HG03097 (cell line): ENCODE results near the gene DZANK1.
"Not testable (repeated sequence)": the region's sequence is repeated elsewhere in the genome, so short reads cannot be mapped to it uniquely, and the experiment has no call there.

Source experiments
- ATAC-seq: cut with Tn5 transposase; IDR thresholded peaks from one replicate; pipeline ENCODE4 v1.9.1; 2021; ENCODE audit not compliant: unreplicated experiment, low FRiP score

Gene DZANK1

DNA sequence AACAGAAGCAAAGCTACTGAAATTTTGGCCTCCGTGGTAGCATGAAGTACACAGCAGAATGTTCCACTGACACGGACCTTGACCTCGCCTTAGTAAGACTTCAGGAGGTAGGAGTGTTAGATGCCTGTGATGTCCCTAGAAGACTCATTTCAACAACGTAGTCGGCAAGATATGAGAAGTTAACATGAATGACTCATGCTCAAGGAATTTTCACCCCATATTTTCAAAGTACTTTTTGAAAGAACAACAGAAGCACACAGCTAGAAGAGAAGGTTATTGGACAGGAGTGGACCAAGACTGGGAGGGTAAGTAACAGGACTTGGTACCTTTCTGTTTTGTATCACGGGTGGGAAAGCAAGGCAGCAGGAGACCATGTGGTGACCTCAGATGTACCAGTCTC lies 78.0 kb downstream of the DZANK1 start:
- ATAC-seq, result no peak

DNA sequence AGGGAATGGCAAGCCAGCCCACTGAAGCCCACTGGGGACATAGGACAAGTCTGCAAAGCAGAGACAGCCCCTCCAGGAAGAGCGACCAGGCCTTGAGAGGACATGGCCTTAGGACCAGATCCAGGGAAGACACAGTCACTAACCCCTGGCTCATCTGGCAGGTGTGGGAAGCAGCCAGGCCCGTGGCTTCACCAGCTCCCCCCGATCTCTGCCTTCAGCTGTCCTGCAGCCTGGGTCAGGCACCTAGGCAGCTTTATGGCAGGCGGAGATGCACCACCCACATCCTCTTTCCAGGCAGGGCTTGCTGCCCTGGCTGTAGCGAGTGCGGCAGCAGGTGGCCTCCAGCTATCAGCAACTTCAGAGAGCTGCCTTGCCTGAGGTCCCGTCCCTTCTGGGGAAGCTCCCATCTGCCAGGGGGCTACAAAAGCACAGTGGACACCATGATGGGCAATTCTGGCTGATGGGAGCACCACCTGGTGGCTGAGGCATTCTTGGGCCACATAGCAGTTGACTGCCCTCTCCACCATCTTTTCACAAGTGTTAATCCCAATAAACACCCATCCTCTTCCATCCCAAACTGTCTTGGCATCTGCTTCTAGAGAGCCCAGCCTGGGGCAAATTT lies 85.8 kb downstream of the DZANK1 start:
- no peak for ATAC-seq

DNA sequence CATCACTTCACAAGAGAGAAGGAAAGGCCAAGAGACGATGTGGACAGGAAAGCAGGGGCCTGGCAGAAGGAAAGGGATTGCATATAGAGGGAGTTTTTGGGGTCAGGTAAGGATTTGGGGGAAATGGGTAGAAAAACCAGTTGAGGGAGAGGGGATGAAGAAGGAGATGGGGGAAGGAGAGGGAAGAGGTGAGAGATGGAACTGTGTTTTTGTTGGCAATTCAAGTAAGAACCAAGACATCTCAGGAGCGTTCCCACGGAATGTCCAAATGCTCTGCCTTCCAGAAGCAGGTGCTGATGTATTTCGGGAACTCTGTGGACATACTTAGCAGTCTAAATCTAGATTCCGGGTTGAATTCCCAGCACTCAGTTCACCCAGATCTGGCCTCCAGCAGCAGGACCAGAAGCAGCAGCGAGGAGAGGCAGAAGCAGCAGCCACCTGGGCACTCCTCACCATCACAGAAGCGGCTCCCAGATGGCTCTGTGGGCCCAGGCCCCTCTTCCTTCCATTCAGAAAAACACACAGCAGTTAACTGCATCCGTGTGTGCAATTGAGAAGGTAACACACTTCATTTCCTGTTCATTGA lies 88.8 kb downstream of the DZANK1 start:
- ATAC-seq, result no peak

DNA sequence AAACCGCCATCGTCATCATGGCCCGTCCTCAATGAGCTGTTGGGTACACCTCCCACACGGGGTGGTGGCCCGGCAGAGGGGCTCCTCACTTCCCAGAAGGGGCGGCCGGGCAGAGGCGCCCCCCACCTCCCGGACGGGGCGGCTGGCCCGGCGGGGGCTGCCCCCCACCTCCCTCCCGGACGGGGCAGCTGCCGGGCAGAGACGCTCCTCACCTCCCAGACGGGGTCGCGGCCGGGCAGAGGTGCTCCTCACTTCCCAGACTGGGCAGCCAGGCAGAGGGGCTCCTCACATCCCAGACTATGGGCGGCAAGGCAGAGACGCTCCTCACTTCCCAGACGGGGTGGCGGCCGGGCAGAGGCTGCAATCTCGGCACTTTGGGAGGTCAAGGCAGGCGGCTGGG lies 91.3 kb downstream of the DZANK1 start:
- ATAC-seq, result not testable (repeated sequence)

DNA sequence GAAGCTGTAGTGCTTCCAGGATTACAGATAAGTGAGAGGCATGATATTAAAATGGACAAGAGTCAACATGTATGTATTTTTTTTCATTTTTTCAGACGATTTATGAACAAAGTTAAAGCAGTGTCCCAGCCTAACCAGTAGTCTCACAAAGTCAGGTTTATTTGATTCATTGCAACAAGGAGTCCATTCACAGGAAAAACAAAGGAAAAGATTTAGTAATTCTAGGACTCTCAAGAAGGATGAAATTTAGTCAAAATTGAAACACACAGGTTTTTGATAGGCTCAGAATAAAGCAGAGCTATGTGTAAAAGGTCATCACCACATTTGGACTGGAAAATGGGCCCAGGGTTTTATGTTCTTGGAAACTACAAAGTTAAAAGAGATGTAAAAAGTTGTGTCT lies 94.5 kb downstream of the DZANK1 start:
- ATAC-seq, result no peak

DNA sequence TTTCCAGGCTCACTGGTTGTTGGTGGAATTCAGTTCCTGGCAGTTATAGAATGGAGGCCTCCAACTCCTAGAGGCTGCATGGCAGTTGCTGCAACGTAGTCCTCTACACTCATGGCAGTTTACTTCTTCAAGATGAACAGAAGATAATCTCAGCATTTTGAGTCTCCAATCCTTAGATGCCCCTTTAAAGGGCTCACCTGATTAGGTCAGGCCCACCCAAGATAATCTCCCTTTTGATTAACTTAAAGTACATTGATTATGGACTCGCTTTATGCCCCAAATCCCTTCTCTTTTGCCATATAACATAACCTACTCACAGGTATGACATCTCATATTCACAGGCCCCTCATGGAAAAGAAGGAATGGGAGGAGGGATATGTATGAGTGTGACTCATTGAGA lies 102.1 kb downstream of the DZANK1 start:
- ATAC-seq, result no peak

DNA sequence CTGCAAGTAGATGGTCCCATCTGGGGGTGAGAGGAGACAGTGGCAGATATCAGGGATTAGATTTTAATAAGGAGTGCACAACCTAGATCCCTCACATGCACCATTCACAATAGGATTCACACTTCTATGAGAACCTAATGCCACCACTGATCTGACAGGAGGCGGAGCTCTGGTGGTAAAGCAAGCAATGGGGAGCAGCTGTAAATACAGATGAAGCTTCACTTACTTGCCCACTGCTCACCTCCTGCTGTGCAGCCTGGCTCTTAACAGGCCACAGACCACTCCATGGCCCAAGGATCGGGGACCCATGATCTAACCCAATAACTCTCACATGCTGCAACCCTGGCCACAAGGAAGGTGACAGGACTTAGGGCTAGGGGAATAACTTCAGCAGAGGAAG lies 103.1 kb downstream of the DZANK1 start:
- no peak for ATAC-seq

DNA sequence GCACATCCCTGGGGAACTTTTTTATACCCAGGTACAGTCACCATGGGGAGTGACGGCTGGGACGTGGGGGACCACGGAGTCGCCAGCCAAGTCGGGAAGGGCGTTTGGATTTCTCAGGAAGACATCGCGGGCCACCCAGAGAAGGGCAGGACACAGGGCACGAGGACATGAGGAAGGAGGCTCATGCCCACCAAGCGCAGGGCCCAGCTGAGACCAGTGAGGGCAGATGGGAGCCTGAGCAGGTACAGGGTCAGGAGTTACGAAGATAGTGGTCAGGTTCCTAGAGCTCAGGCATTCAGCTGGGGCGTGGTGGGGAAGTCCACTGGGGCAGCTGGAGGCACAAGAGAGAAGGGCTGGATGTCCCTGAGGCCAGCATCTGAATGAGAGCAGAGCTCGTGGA lies 103.9 kb downstream of the DZANK1 start:
- ATAC-seq, result no peak

DNA sequence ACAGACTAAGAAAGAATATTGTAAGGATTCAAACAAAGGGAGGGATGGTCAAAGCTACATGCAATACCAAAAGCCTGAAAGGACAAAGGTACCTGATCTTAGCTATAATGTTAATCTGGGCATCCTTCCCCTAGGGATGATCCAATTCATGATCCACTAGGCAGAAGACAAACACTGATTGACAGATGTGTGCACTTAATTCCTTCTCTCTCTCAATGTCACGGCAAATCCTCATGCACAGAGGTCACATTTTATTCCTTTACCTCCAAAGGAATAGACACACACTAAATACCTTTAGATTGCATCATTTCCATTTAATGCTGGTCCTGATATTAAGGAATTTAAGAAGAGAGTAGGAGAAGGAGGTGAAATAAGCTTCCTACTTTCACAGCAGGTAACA lies 105.2 kb downstream of the DZANK1 start:
- no peak for ATAC-seq

DNA sequence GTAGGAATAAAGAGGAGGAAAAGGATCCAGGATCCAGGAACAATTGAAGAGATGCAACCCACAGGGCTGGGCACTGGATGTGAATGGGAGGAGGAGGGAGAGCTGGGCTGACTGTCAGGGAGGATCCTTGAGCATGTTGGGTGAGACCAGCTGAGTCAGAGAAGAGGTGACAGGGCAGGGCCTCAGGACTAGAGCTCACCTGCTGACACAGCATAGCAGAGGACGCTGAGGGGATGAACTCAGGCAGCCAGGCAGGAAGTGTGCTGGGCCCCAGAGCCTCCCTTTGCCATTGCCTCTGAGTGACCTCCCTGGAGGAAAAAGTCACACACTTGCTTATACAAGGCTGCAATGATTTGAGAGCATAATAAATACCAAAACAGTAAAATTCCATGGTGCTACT lies 106.2 kb downstream of the DZANK1 start:
- no peak for ATAC-seq

DNA sequence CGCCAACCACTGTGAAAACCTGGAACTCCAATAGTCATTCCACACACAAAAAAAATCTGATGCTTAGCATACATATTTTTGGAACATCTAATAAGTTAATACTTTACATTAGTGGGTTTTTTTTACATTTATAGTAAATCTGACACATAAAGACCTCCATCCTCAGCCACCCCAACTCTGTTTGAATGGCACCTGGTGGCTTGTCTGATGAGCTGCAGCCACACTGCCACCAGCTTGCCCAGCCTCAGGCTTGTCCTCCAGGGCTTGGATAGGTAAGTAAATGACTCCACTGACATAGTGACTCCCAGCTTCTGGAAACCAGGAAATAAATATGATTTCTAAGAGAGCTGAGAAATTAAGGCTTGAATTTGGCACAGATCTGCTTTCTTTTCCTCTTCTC lies 107.0 kb downstream of the DZANK1 start:
- ATAC-seq, result no peak

DNA sequence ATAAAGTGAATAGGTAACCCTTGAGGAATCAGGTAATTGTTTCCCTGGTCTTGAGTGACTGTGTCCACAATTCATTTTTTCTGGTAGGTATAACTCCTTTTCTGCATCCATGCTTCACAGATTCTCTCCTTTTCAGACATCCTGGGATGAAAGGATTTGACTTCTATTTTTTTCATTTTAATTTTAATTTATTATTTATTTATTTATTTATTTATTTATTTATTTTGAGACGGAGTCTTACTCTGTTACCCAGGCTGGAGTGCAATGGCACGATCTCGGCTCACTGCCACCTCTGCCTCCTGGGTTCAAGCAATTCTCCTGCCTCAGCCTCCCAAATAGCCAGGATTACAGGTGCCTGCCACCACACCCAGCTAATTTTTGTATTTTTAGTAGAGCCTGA lies 117.1 kb downstream of the DZANK1 start:
- not testable (repeated sequence) for ATAC-seq
